A673 (cell line): ENCODE measurements around the gene CSTF3. TPM values are rescaled to one million over a fixed set of nuclear protein-coding genes. Genes with fewer than 3 reads are reported as not detected.

ENCODE experiments used
- BruUV-seq: library from RNA; stranded (reverse); fragments of 400-500 nt; replicated peaks from 2 replicates; lab custom pipeline; 2021; lab: Mats Ljungman, UMichigan
- CTCF ChIA-PET: fragments of 300-600 bp; sonication (Branson Sonifier 250); formaldehyde crosslinking; loops from one replicate; lab custom pipeline; 2022; ENCODE audit warnings: antibody characterized with exemption; lab: Charles Lee
- POLR2A ChIA-PET: fragments of 300-600 bp; sonication (Branson Sonifier 250); formaldehyde crosslinking; loops from one replicate; lab custom pipeline; 2022; ENCODE audit warnings: antibody characterized with exemption; ENCODE audit not compliant: low non-redundant PET; lab: Charles Lee
- DNase-seq: peaks from one replicate; pipeline ENCODE4 v3.0.0-alpha.2; 2015; ENCODE audit warnings: low spot score
- H3K27ac ChIP-seq: fragments of 200-600 bp; sonication (generic); 2 replicates; pipeline ENCODE4 v1.5.1; 2016; ENCODE audit warnings: mixed run types, low read depth, mild to moderate bottlenecking, mixed read lengths, antibody characterized with exemption, low read length; ENCODE audit not compliant: poor library complexity, severe bottlenecking
- H3K27me3 ChIP-seq: fragments of 200-600 bp; sonication (generic); replicated peaks from 2 replicates; pipeline ENCODE4 v1.6.1; 2017; ENCODE audit warnings: mixed run types, low read depth, mild to moderate bottlenecking, mixed read lengths, antibody characterized with exemption, low read length; ENCODE audit not compliant: insufficient read depth, poor library complexity
- H3K36me3 ChIP-seq: fragments of 200-600 bp; sonication (generic); 2 replicates; pipeline ENCODE4 v1.6.1; 2016; ENCODE audit warnings: mixed run types, mild to moderate bottlenecking, mixed read lengths, antibody characterized with exemption, low read length; ENCODE audit not compliant: insufficient read depth, poor library complexity, severe bottlenecking
- H3K4me1 ChIP-seq: fragments of 200-600 bp; sonication (generic); 2 replicates; pipeline ENCODE4 v1.6.1; 2017; ENCODE audit warnings: mixed run types, mild to moderate bottlenecking, mixed read lengths, antibody characterized with exemption, low read length; ENCODE audit not compliant: insufficient read depth, poor library complexity, severe bottlenecking
- H3K4me3 ChIP-seq: fragments of 200-600 bp; sonication (generic); 2 replicates; pipeline ENCODE4 v1.5.1; 2016; ENCODE audit warnings: low read depth, mixed run types, mild to moderate bottlenecking, mixed read lengths, low read length; ENCODE audit not compliant: poor library complexity, severe bottlenecking
- H3K9me3 ChIP-seq: fragments of 200-600 bp; sonication (generic); 2 replicates; pipeline ENCODE4 v1.6.1; 2016; ENCODE audit warnings: mixed run types, low read depth, mild to moderate bottlenecking, mixed read lengths, antibody characterized with exemption, low read length; ENCODE audit not compliant: poor library complexity, severe bottlenecking
- EZH2 ChIP-seq: fragments of 200-600 bp; sonication (generic); IDR thresholded peaks from 2 replicates; pipeline ENCODE4 v1.6.1; 2017; ENCODE audit warnings: borderline replicate concordance, low read depth, mild to moderate bottlenecking, mixed read lengths, antibody characterized with exemption, low read length; ENCODE audit not compliant: poor library complexity, severe bottlenecking
- intact Hi-C: fragments of 100-400 bp; cut with micrococcal nuclease; formaldehyde crosslinking; loops from one replicate; pipeline ENCODE4 v1.10.0; 2022; ENCODE audit not compliant: unreplicated experiment
- total RNA-seq: library from RNA; stranded (reverse); gene quantifications from 2 replicates; pipeline ENCODE4 v1.2.3, GENCODE V29; 2021
- TF ChIP-seq, protein P1 (sequence below): fragments of 300-800, 200-600 bp; sonication (generic); conservative IDR thresholded peaks from 2 replicates; pipeline ENCODE4 v1.5.1; 2017; ENCODE audit warnings: low read depth, mild to moderate bottlenecking, antibody characterized with exemption, low read length, moderate library complexity, mixed read lengths

The CSTF3 gene
- total RNA-seq, 1 experiment from 2014 or later = 121 TPM

DNA sequence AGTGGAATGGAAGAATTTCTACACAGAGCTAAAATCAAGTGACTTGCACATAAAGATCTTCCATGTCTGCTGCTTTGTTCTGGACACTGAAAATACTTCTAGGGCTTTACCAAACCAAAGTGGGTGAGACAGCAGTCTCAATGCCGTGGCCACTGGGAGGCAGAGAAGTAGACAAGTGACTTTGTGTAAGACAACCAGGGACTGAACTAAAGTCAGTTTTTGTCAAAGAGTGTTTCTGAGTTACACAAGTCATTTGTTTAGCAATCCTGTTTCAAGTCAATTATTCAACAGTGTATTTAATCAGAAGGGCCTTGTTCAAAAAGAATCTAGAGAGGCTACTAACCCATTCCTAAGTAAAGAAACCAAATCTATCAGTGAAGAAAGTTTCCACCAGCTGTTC, 75.3 kb downstream of the CSTF3 start:
- peaks cover 12% of the 10 kb centered on the region for H3K4me1 ChIP-seq
- no peaks in the 10 kb centered on the region for H3K27me3 ChIP-seq
- H3K9me3 ChIP-seq = no peaks in the 10 kb centered on the region
- TF ChIP-seq, protein P1, sequence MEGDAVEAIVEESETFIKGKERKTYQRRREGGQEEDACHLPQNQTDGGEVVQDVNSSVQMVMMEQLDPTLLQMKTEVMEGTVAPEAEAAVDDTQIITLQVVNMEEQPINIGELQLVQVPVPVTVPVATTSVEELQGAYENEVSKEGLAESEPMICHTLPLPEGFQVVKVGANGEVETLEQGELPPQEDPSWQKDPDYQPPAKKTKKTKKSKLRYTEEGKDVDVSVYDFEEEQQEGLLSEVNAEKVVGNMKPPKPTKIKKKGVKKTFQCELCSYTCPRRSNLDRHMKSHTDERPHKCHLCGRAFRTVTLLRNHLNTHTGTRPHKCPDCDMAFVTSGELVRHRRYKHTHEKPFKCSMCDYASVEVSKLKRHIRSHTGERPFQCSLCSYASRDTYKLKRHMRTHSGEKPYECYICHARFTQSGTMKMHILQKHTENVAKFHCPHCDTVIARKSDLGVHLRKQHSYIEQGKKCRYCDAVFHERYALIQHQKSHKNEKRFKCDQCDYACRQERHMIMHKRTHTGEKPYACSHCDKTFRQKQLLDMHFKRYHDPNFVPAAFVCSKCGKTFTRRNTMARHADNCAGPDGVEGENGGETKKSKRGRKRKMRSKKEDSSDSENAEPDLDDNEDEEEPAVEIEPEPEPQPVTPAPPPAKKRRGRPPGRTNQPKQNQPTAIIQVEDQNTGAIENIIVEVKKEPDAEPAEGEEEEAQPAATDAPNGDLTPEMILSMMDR = no peak
- TF ChIP-seq EZH2 = no peak
- no peak overlapping the region for H3K4me3 ChIP-seq
- H3K27ac ChIP-seq = no peak overlapping the region
- no peak for DNase-seq
- ChIA-PET POLR2A (no interaction called here), CTCF (no interaction called here)
- intact Hi-C loops = no loop called here
- peaks cover 50% of the 10 kb centered on the region for H3K36me3 ChIP-seq
- BruUV-seq = no TSS peak

- intact Hi-C loops = no loop called here
- Histone ChIP-seq H3K4me3 (no peak overlapping the region), H3K27me3 (no peaks in the 10 kb centered on the region), H3K4me1 (peaks cover 12% of the 10 kb centered on the region), H3K9me3 (no peaks in the 10 kb centered on the region), H3K27ac (no peak overlapping the region), H3K36me3 (peaks cover 42% of the 10 kb centered on the region)
- CTCF ChIA-PET = no interaction called here
- POLR2A ChIA-PET = no interaction called here
- no peak for DNase-seq
- no TSS peak for BruUV-seq
- TF ChIP-seq EZH2 = no peak
- TF ChIP-seq, protein P1 = no peak
Measured at GRCh38 chr11:33083918-33084317, 77.4 kb downstream of the CSTF3 start.

GRCh38 chr11:33072465-33072864, 88.8 kb downstream of the CSTF3 start:
- TF ChIP-seq EZH2 = no peak
- TF ChIP-seq, protein P1 = no peak
- BruUV-seq = no TSS peak
- POLR2A ChIA-PET = no interaction called here
- CTCF ChIA-PET = no interaction called here
- Histone ChIP-seq H3K9me3 (no peaks in the 10 kb centered on the region), H3K4me1 (no peaks in the 10 kb centered on the region), H3K36me3 (peaks cover 40% of the 10 kb centered on the region), H3K4me3 (no peak overlapping the region), H3K27me3 (no peaks in the 10 kb centered on the region), H3K27ac (no peak overlapping the region)
- intact Hi-C loops = no loop called here
- DNase-seq = no peak
